ENCODE measurements around the gene ACTL10.

Gene ACTL10

GRCh38 chr20:33663161-33664084 is 3.3 kb upstream of the ACTL10 start:
- Histone ChIP-seq H3K27me3 (ENCODE audit: low read depth) (no peaks in the 10 kb centered on the region), H3K4me3 (peak overlapping the region; percentile 65), H3K36me3 (replicated peaks) (peaks cover 25% of the 10 kb centered on the region), H3K9me3 (no peaks in the 10 kb centered on the region), H3K4me1 (peaks cover 11% of the 10 kb centered on the region)
- DNase-seq (ENCODE audit: low spot score in 2 of 2) = peak; percentile 77 to 88
- in situ Hi-C loops (cut with MboI; ENCODE audit: low sequenced_read_pairs) = no loop called here

GRCh38 chr20:33664085-33664761 is 2.5 kb upstream of the ACTL10 start:
- peak overlapping the region; percentile 65 for H3K4me3 ChIP-seq
- in situ Hi-C loops (cut with MboI; ENCODE audit: low sequenced_read_pairs) = no loop called here
- peaks cover 11% of the 10 kb centered on the region for H3K4me1 ChIP-seq
- peaks cover 29% of the 10 kb centered on the region for H3K36me3 ChIP-seq (replicated peaks)
- DNase-seq (ENCODE audit: low spot score in 2 of 2) = peak in 1 of 2 experiments; percentile 35
- H3K9me3 ChIP-seq = no peaks in the 10 kb centered on the region
- no peaks in the 10 kb centered on the region for H3K27me3 ChIP-seq (ENCODE audit: low read depth)

GRCh38 chr20:33664762-33665144 is 2.0 kb upstream of the ACTL10 start:
- Histone ChIP-seq H3K36me3 (replicated peaks) (peaks cover 30% of the 10 kb centered on the region), H3K4me3 (no peak overlapping the region; the same call in 1 of the 2 replicates), H3K27me3 (ENCODE audit: low read depth) (no peaks in the 10 kb centered on the region), H3K4me1 (peaks cover 11% of the 10 kb centered on the region), H3K9me3 (no peaks in the 10 kb centered on the region)
- DNase-seq (ENCODE audit: low spot score in 2 of 2) = no peak
- in situ Hi-C loops (cut with MboI; ENCODE audit: low sequenced_read_pairs) = no loop called here

GRCh38 chr20:33667245-33667675 is 517 bp downstream of the ACTL10 start:
- no peaks in the 10 kb centered on the region for H3K27me3 ChIP-seq (ENCODE audit: low read depth)
- peaks cover 11% of the 10 kb centered on the region for H3K4me1 ChIP-seq
- H3K36me3 ChIP-seq (replicated peaks) = peaks cover 47% of the 10 kb centered on the region
- DNase-seq (ENCODE audit: low spot score in 2 of 2) = no peak
- H3K9me3 ChIP-seq = no peaks in the 10 kb centered on the region
- H3K4me3 ChIP-seq = no peak overlapping the region
- in situ Hi-C loops (cut with MboI; ENCODE audit: low sequenced_read_pairs) = no loop called here

- Histone ChIP-seq H3K9me3 (no peaks in the 10 kb centered on the region), H3K27me3 (ENCODE audit: low read depth) (no peaks in the 10 kb centered on the region), H3K36me3 (replicated peaks) (peaks cover 47% of the 10 kb centered on the region), H3K4me3 (no peak overlapping the region), H3K4me1 (peaks cover 14% of the 10 kb centered on the region)
- peak in 1 of 2 experiments; percentile 57 for DNase-seq (ENCODE audit: low spot score in 2 of 2)
- in situ Hi-C loops (cut with MboI; ENCODE audit: low sequenced_read_pairs) = no loop called here
These were observed 1.1 kb downstream of the ACTL10 start for GRCh38 chr20:33667676-33668465.

- H3K36me3 ChIP-seq (replicated peaks) = peaks cover 47% of the 10 kb centered on the region
- H3K9me3 ChIP-seq = no peaks in the 10 kb centered on the region
- no peak overlapping the region for H3K4me3 ChIP-seq
- peaks cover 15% of the 10 kb centered on the region for H3K4me1 ChIP-seq
- in situ Hi-C loops (cut with MboI; ENCODE audit: low sequenced_read_pairs) = no loop called here
- no peaks in the 10 kb centered on the region for H3K27me3 ChIP-seq (ENCODE audit: low read depth)
- no peak for DNase-seq (ENCODE audit: low spot score in 2 of 2)
These were observed 1.9 kb downstream of the ACTL10 start for GRCh38 chr20:33668466-33669155.

GRCh38 chr20:33669224-33669623 is 2.5 kb downstream of the ACTL10 start:
- no peaks in the 10 kb centered on the region for H3K27me3 ChIP-seq (ENCODE audit: low read depth)
- H3K4me3 ChIP-seq = no peak overlapping the region
- in situ Hi-C loops (cut with MboI; ENCODE audit: low sequenced_read_pairs) = no loop called here
- peaks cover 47% of the 10 kb centered on the region for H3K36me3 ChIP-seq (replicated peaks)
- no peaks in the 10 kb centered on the region for H3K9me3 ChIP-seq
- H3K4me1 ChIP-seq = peaks cover 10% of the 10 kb centered on the region
- DNase-seq (ENCODE audit: low spot score in 2 of 2) = no peak

GRCh38 chr20:33669873-33670640 is 3.3 kb downstream of the ACTL10 start:
- Histone ChIP-seq H3K27me3 (ENCODE audit: low read depth) (no peaks in the 10 kb centered on the region), H3K36me3 (replicated peaks) (peaks cover 47% of the 10 kb centered on the region), H3K4me3 (no peak overlapping the region), H3K9me3 (no peaks in the 10 kb centered on the region), H3K4me1 (peaks cover 14% of the 10 kb centered on the region)
- no peak for DNase-seq (ENCODE audit: low spot score in 2 of 2)
- in situ Hi-C loops (cut with MboI; ENCODE audit: low sequenced_read_pairs) = no loop called here

GRCh38 chr20:33670715-33671499 is 4.2 kb downstream of the ACTL10 start:
- Histone ChIP-seq H3K36me3 (replicated peaks) (peaks cover 47% of the 10 kb centered on the region), H3K4me1 (peaks cover 16% of the 10 kb centered on the region), H3K27me3 (ENCODE audit: low read depth) (no peaks in the 10 kb centered on the region), H3K9me3 (no peaks in the 10 kb centered on the region), H3K4me3 (no peak overlapping the region)
- DNase-seq (ENCODE audit: low spot score in 2 of 2) = no peak
- in situ Hi-C loops (cut with MboI; ENCODE audit: low sequenced_read_pairs) = no loop called here

GRCh38 chr20:33671573-33672288 is 5.0 kb downstream of the ACTL10 start:
- peaks cover 54% of the 10 kb centered on the region for H3K36me3 ChIP-seq (replicated peaks)
- peaks cover 16% of the 10 kb centered on the region for H3K4me1 ChIP-seq
- H3K27me3 ChIP-seq (ENCODE audit: low read depth) = no peaks in the 10 kb centered on the region
- no peak overlapping the region for H3K4me3 ChIP-seq
- H3K9me3 ChIP-seq = no peaks in the 10 kb centered on the region
- in situ Hi-C loops (cut with MboI; ENCODE audit: low sequenced_read_pairs) = no loop called here
- DNase-seq (ENCODE audit: low spot score in 2 of 2) = no peak

GRCh38 chr20:33672426-33673113 is 5.8 kb downstream of the ACTL10 start:
- peaks cover 54% of the 10 kb centered on the region for H3K36me3 ChIP-seq (replicated peaks)
- in situ Hi-C loops (cut with MboI; ENCODE audit: low sequenced_read_pairs) = no loop called here
- peak in 1 of 2 experiments; percentile 46 for DNase-seq (ENCODE audit: low spot score in 2 of 2)
- no peaks in the 10 kb centered on the region for H3K9me3 ChIP-seq
- peak overlapping the region; percentile 65 for H3K4me3 ChIP-seq
- H3K27me3 ChIP-seq (ENCODE audit: low read depth) = no peaks in the 10 kb centered on the region
- H3K4me1 ChIP-seq = peaks cover 16% of the 10 kb centered on the region

Measured in HAP-1 (cell line).